C4-2B (cell line): ENCODE measurements around the gene CEP72.

ENCODE experiments used
- ZFX ChIP-seq: fragments of 450-650 bp; IDR thresholded peaks from 2 replicates; pipeline ENCODE4 v1.6.1; 2017
- TF ChIP-seq, protein P1 (sequence below): fragments of 450-650 bp; conservative IDR thresholded peaks from 2 replicates; pipeline ENCODE4 v1.5.1; 2017; ENCODE audit warnings: mild to moderate bottlenecking

DNA sequence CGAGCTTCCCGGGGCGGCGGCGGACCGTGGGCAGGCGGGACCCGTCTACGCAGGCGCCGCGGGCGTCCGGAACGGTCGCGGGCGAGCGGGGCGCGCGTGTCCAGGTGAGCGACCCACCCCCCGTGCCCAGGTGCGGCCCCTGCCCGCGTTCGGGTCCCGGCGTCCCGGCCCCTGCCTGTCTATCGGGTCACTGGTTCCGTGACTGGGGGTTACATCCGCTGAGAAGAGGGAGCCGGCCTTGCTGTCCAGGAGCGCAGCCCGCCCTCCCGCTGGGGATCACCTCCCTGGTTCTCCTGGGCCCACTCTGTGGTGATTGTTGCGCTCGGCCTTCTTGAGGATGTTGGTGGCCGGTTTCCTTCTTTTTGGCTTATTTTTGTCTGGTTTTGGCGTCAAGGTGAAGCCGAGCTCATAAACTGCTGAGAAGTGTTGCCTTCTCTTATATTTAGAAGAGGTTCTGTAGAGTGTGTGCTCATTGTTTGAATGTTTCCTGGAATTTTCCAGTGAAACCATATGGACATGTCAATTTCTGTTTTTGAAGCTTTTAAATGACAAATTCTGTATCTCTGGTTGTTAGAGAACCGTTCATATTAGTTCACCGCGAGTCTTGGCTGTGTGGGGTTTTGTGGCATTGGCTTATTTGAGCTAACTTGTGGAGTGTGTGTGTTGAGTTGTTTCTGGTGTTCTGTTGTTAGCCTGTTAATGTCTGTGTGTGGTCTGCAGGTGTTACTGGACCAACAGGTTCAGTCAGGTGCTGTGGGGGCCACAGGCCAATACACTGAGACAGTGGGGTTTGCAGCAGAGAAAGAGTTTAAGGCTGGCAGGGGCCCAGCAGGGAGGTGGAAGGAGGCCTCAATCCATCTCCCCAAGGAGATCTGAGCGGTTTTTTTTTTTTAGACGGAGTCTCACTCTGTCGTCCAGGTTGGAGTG, 621 bp downstream of the CEP72 start:
- TF ChIP-seq, protein P1, sequence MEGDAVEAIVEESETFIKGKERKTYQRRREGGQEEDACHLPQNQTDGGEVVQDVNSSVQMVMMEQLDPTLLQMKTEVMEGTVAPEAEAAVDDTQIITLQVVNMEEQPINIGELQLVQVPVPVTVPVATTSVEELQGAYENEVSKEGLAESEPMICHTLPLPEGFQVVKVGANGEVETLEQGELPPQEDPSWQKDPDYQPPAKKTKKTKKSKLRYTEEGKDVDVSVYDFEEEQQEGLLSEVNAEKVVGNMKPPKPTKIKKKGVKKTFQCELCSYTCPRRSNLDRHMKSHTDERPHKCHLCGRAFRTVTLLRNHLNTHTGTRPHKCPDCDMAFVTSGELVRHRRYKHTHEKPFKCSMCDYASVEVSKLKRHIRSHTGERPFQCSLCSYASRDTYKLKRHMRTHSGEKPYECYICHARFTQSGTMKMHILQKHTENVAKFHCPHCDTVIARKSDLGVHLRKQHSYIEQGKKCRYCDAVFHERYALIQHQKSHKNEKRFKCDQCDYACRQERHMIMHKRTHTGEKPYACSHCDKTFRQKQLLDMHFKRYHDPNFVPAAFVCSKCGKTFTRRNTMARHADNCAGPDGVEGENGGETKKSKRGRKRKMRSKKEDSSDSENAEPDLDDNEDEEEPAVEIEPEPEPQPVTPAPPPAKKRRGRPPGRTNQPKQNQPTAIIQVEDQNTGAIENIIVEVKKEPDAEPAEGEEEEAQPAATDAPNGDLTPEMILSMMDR = no peak
- peak; percentile 64; the same call in 1 of the 2 replicates for TF ChIP-seq ZFX
